GM19099 (cell line): ENCODE results near the gene CAPZB.

ENCODE experiments used
- POLR2A ChIP-seq: IDR thresholded peaks from 3 replicates; pipeline ENCODE4 v1.6.1; 2011; ENCODE audit warnings: low read depth; ENCODE audit not compliant: insufficient read length; ENCODE audit errors: extremely low read depth

Gene CAPZB

GRCh38 chr1:19505693-19506457 is 20.5 kb upstream of the CAPZB start:
- no peak for TF ChIP-seq POLR2A

- no peak for TF ChIP-seq POLR2A
Observed at GRCh38 chr1:19504796-19505692, 19.7 kb upstream of the CAPZB start.

GRCh38 chr1:19496527-19496874 is 11.2 kb upstream of the CAPZB start:
- TF ChIP-seq POLR2A = no peak

- no peak for TF ChIP-seq POLR2A
Observed at GRCh38 chr1:19495799-19496526, 10.6 kb upstream of the CAPZB start.

- no peak for TF ChIP-seq POLR2A
Observed at GRCh38 chr1:19495000-19495656, 9.8 kb upstream of the CAPZB start.

- no peak for TF ChIP-seq POLR2A
Observed at GRCh38 chr1:19493547-19493946, 8.2 kb upstream of the CAPZB start.

GRCh38 chr1:19489996-19490395 is 4.7 kb upstream of the CAPZB start:
- no peak for TF ChIP-seq POLR2A

- TF ChIP-seq POLR2A = no peak
Observed at GRCh38 chr1:19488136-19488535, 2.8 kb upstream of the CAPZB start.

- TF ChIP-seq POLR2A = no peak
Observed at GRCh38 chr1:19484798-19485361, 459 bp downstream of the CAPZB start.

- no peak for TF ChIP-seq POLR2A
Observed at GRCh38 chr1:19484338-19484797, 971 bp downstream of the CAPZB start.

GRCh38 chr1:19483691-19484090 is 1.6 kb downstream of the CAPZB start:
- no peak for TF ChIP-seq POLR2A

- no peak for TF ChIP-seq POLR2A
Observed at GRCh38 chr1:19483261-19483660, 2.1 kb downstream of the CAPZB start.

GRCh38 chr1:19481826-19482398 is 3.4 kb downstream of the CAPZB start:
- no peak for TF ChIP-seq POLR2A

GRCh38 chr1:19480282-19480681 is 5.1 kb downstream of the CAPZB start:
- TF ChIP-seq POLR2A = no peak
